Activated naive CD4-positive, alpha-beta T cell treated with anti-CD3 and anti-CD28 coated beads, Interleukin-2, amount 50 U/mL, for 24 hours (primary cell): Measurements from ENCODE around the gene ITIH5.

ENCODE experiments used
- H3K27ac Mint-ChIP-seq: one replicate; pipeline ENCODE4 v1.8.0; 2021; ENCODE audit warnings: mild to moderate bottlenecking, mixed read lengths
- H3K27me3 Mint-ChIP-seq: one replicate; pipeline ENCODE4 v1.8.0; 2021; ENCODE audit warnings: mixed read lengths
- H3K36me3 Mint-ChIP-seq: one replicate; pipeline ENCODE4 v1.8.0; 2021; ENCODE audit warnings: mixed read lengths
- H3K4me1 Mint-ChIP-seq: one replicate; pipeline ENCODE4 v1.8.0; 2021; ENCODE audit warnings: mixed read lengths
- H3K4me3 Mint-ChIP-seq: one replicate; pipeline ENCODE4 v1.8.0; 2021; ENCODE audit warnings: mild to moderate bottlenecking, mixed read lengths
- H3K9me3 Mint-ChIP-seq: one replicate; pipeline ENCODE4 v1.8.0; 2021; ENCODE audit warnings: mixed read lengths

ITIH5 gene

GRCh38 chr10:7515439-7515838, 151.3 kb downstream of the ITIH5 start:
- no peaks in the 10 kb centered on the region for H3K27me3 Mint-ChIP-seq
- H3K4me1 Mint-ChIP-seq, result peaks cover 38% of the 10 kb centered on the region
- H3K36me3 Mint-ChIP-seq, result no peaks in the 10 kb centered on the region
- H3K9me3 Mint-ChIP-seq, result no peaks in the 10 kb centered on the region
- no peak overlapping the region for H3K4me3 Mint-ChIP-seq
- no peak overlapping the region for H3K27ac Mint-ChIP-seq

GRCh38 chr10:7513936-7514335, 152.8 kb downstream of the ITIH5 start:
- Mint-ChIP-seq H3K4me3 (no peak overlapping the region), H3K27ac (no peak overlapping the region), H3K27me3 (no peaks in the 10 kb centered on the region), H3K4me1 (peaks cover 43% of the 10 kb centered on the region), H3K9me3 (peaks cover 6% of the 10 kb centered on the region), H3K36me3 (peaks cover 3% of the 10 kb centered on the region)

GRCh38 chr10:7513455-7513854, 153.3 kb downstream of the ITIH5 start:
- Mint-ChIP-seq H3K27me3 (no peaks in the 10 kb centered on the region), H3K27ac (no peak overlapping the region), H3K4me3 (no peak overlapping the region), H3K36me3 (peaks cover 3% of the 10 kb centered on the region), H3K9me3 (peaks cover 6% of the 10 kb centered on the region), H3K4me1 (peaks cover 48% of the 10 kb centered on the region)

GRCh38 chr10:7512487-7512886, 154.3 kb downstream of the ITIH5 start:
- peak overlapping the region; percentile 63 for H3K27ac Mint-ChIP-seq
- no peak overlapping the region for H3K4me3 Mint-ChIP-seq
- peaks cover 3% of the 10 kb centered on the region for H3K36me3 Mint-ChIP-seq
- H3K4me1 Mint-ChIP-seq, result peaks cover 47% of the 10 kb centered on the region
- H3K27me3 Mint-ChIP-seq, result no peaks in the 10 kb centered on the region
- H3K9me3 Mint-ChIP-seq, result peaks cover 6% of the 10 kb centered on the region

GRCh38 chr10:7511612-7512011, 155.2 kb downstream of the ITIH5 start:
- Mint-ChIP-seq H3K36me3 (peaks cover 3% of the 10 kb centered on the region), H3K9me3 (peaks cover 6% of the 10 kb centered on the region), H3K27ac (peak overlapping the region; percentile 5), H3K27me3 (no peaks in the 10 kb centered on the region), H3K4me3 (no peak overlapping the region), H3K4me1 (peaks cover 55% of the 10 kb centered on the region)
